ENCODE data around the gene TOM1L2.
A peak's percentile ranks its signal among the peaks of the same experiment; 100 is the strongest.

TOM1L2 gene

GRCh38 chr17:17844500-17844899 is 127.7 kb downstream of the TOM1L2 start:
- DNase-seq: no peak

GRCh38 chr17:17844079-17844478 is 128.1 kb downstream of the TOM1L2 start:
- DNase-seq: no peak

GRCh38 chr17:17843096-17843495 is 129.1 kb downstream of the TOM1L2 start:
- no peak for DNase-seq

GRCh38 chr17:17842111-17842876 is 129.9 kb downstream of the TOM1L2 start:
- DNase-seq: no peak

- no peak for DNase-seq
Observed at GRCh38 chr17:17841601-17842025, 130.6 kb downstream of the TOM1L2 start.

- DNase-seq: no peak
Observed at GRCh38 chr17:17840751-17841591, 131.2 kb downstream of the TOM1L2 start.

- DNase-seq: peak; percentile 96
Observed at GRCh38 chr17:17839791-17840707, 132.2 kb downstream of the TOM1L2 start.

GRCh38 chr17:17837966-17838962 is 133.9 kb downstream of the TOM1L2 start:
- DNase-seq: no peak

- DNase-seq: peak; percentile 31
Observed at GRCh38 chr17:17837380-17837821, 134.8 kb downstream of the TOM1L2 start.

- peak; percentile 55 for DNase-seq
Observed at GRCh38 chr17:17836818-17837379, 135.3 kb downstream of the TOM1L2 start, which contains the start of gene SREBF1. SREBF1 (minus strand) TSS chr17:17836986; CDS start chr17:17836817, 169 bp downstream.

- DNase-seq: peak; percentile 89
Observed at GRCh38 chr17:17836250-17836817, 135.9 kb downstream of the TOM1L2 start.

GRCh38 chr17:17835415-17836249 is 136.6 kb downstream of the TOM1L2 start:
- no peak for DNase-seq

GRCh38 chr17:17834974-17835373 is 137.2 kb downstream of the TOM1L2 start:
- DNase-seq: no peak

GRCh38 chr17:17833658-17834357 is 138.4 kb downstream of the TOM1L2 start:
- DNase-seq: no peak

- no peak for DNase-seq
Observed at GRCh38 chr17:17832032-17832363, 140.2 kb downstream of the TOM1L2 start.

GRCh38 chr17:17831208-17832031 is 140.8 kb downstream of the TOM1L2 start:
- no peak for DNase-seq

GRCh38 chr17:17830740-17831207 is 141.4 kb downstream of the TOM1L2 start:
- DNase-seq: no peak

- DNase-seq: no peak
Observed at GRCh38 chr17:17830269-17830567, 142.0 kb downstream of the TOM1L2 start.
